Calu3 (cell line): Measurements from ENCODE around the gene OPCML. TPM values are rescaled to one million over a fixed set of nuclear protein-coding genes. Genes with fewer than 3 reads are reported as not detected.

Source experiments
- BruUV-seq: library from RNA; stranded (reverse); fragments of 400-500 nt; replicated peaks from 2 replicates; lab custom pipeline; 2021; lab: Mats Ljungman, UMichigan
- CTCF ChIA-PET: fragments of 300-600 bp; sonication (Branson Sonifier 250); formaldehyde crosslinking; loops from one replicate; lab custom pipeline; 2022; ENCODE audit warnings: antibody characterized with exemption; lab: Charles Lee
- DNase-seq: peaks from one replicate; pipeline ENCODE4 v3.0.0; 2022
- H3K27ac Mint-ChIP-seq: one replicate; pipeline ENCODE4 v1.8.0; 2022; ENCODE audit warnings: mixed read lengths; ENCODE audit not compliant: unreplicated experiment
- H3K27me3 Mint-ChIP-seq: one replicate; pipeline ENCODE4 v1.8.0; 2022; ENCODE audit warnings: mixed read lengths; ENCODE audit not compliant: unreplicated experiment
- H3K36me3 Mint-ChIP-seq: one replicate; pipeline ENCODE4 v1.8.0; 2022; ENCODE audit warnings: mild to moderate bottlenecking, moderate library complexity, mixed read lengths; ENCODE audit not compliant: insufficient read depth, unreplicated experiment
- H3K4me1 Mint-ChIP-seq: one replicate; pipeline ENCODE4 v1.8.0; 2022; ENCODE audit warnings: mild to moderate bottlenecking, low read depth, mixed read lengths; ENCODE audit not compliant: unreplicated experiment
- H3K4me3 Mint-ChIP-seq: one replicate; pipeline ENCODE4 v1.8.0; 2022; ENCODE audit warnings: mild to moderate bottlenecking, low read depth, moderate library complexity, mixed read lengths; ENCODE audit not compliant: unreplicated experiment
- H3K9me3 Mint-ChIP-seq: one replicate; pipeline ENCODE4 v1.8.0; 2022; ENCODE audit warnings: low read depth, mixed read lengths; ENCODE audit not compliant: unreplicated experiment
- CTCF ChIP-seq: fragments of 200-600 bp; IDR thresholded peaks from one replicate; pipeline ENCODE4 v1.8.0; 2022; ENCODE audit warnings: antibody characterized with exemption; ENCODE audit not compliant: unreplicated experiment
- intact Hi-C: fragments of 100-400 bp; cut with micrococcal nuclease; formaldehyde crosslinking; loops from one replicate; pipeline ENCODE4 v1.10.0; 2022; ENCODE audit not compliant: unreplicated experiment
- total RNA-seq: library from RNA; stranded (reverse); gene quantifications from 2 replicates; pipeline ENCODE4 v1.2.3, GENCODE V29; 2022

The OPCML gene
- total RNA-seq, 1 experiment from 2014 or later: not detected

GRCh38 chr11:132610216-132610615 is 922.1 kb downstream of the OPCML start:
- no peak for TF ChIP-seq CTCF
- CTCF ChIA-PET: no interaction called here
- Mint-ChIP-seq H3K4me1 (no peaks in the 10 kb centered on the region), H3K4me3 (no peak overlapping the region), H3K9me3 (peaks cover 23% of the 10 kb centered on the region), H3K36me3 (no peaks in the 10 kb centered on the region), H3K27me3 (no peaks in the 10 kb centered on the region), H3K27ac (no peak overlapping the region)
- no peak for DNase-seq
- no TSS peak for BruUV-seq
- intact Hi-C loops: no loop called here

- DNase-seq: no peak
- H3K4me1 Mint-ChIP-seq: no peaks in the 10 kb centered on the region
- BruUV-seq: no TSS peak
- TF ChIP-seq CTCF: no peak
- intact Hi-C loops: no loop called here
- no peak overlapping the region for H3K4me3 Mint-ChIP-seq
- H3K27ac Mint-ChIP-seq: no peak overlapping the region
- peaks cover 28% of the 10 kb centered on the region for H3K9me3 Mint-ChIP-seq
- H3K27me3 Mint-ChIP-seq: no peaks in the 10 kb centered on the region
- CTCF ChIA-PET: no interaction called here
- H3K36me3 Mint-ChIP-seq: no peaks in the 10 kb centered on the region
Observed at GRCh38 chr11:132607575-132607974, 924.7 kb downstream of the OPCML start.

- Mint-ChIP-seq H3K36me3 (no peaks in the 10 kb centered on the region), H3K9me3 (peaks cover 31% of the 10 kb centered on the region), H3K4me1 (no peaks in the 10 kb centered on the region), H3K27me3 (no peaks in the 10 kb centered on the region), H3K4me3 (no peak overlapping the region), H3K27ac (no peak overlapping the region)
- TF ChIP-seq CTCF: no peak
- BruUV-seq: no TSS peak
- DNase-seq: no peak
- CTCF ChIA-PET: no interaction called here
- intact Hi-C loops: no loop called here
Observed at GRCh38 chr11:132605825-132606570, 926.3 kb downstream of the OPCML start.

- DNase-seq: no peak
- H3K9me3 Mint-ChIP-seq: peaks cover 29% of the 10 kb centered on the region
- no peak for TF ChIP-seq CTCF
- BruUV-seq: no TSS peak
- intact Hi-C loops: no loop called here
- no peaks in the 10 kb centered on the region for H3K36me3 Mint-ChIP-seq
- no peaks in the 10 kb centered on the region for H3K4me1 Mint-ChIP-seq
- CTCF ChIA-PET: no interaction called here
- H3K27me3 Mint-ChIP-seq: no peaks in the 10 kb centered on the region
- H3K27ac Mint-ChIP-seq: no peak overlapping the region
- H3K4me3 Mint-ChIP-seq: no peak overlapping the region
Observed at GRCh38 chr11:132604431-132604830, 927.9 kb downstream of the OPCML start.
